ENCODE data around the gene MRAS.

The MRAS gene

DNA sequence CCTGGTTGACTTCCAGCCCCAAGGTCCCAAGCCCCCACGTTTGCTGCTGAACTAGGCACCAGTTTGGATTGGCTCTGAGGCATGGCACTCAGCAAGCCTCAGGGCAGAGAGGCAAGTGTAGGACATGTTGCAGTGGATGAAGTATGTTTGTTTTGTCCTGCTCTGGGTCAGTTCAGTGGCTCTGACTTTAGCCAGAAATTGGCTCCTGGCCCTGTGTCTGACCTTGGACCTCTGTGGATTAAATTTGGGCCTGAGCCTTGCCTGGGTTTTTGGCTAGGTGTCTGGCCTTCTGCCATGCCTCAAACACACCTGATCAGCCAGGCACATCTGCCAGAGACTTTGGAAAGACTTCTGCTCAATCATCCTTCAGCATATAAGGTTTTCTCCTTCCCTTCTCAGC, 3.6 kb upstream of the MRAS start:
- DNase-seq: no peak

GRCh38 chr3:138348754-138349739, 668 bp downstream of the MRAS start:
- peak; percentile 24 for DNase-seq

- DNase-seq: peak; percentile 79
Measured at GRCh38 chr3:138349926-138350665, 1.7 kb downstream of the MRAS start.

DNA sequence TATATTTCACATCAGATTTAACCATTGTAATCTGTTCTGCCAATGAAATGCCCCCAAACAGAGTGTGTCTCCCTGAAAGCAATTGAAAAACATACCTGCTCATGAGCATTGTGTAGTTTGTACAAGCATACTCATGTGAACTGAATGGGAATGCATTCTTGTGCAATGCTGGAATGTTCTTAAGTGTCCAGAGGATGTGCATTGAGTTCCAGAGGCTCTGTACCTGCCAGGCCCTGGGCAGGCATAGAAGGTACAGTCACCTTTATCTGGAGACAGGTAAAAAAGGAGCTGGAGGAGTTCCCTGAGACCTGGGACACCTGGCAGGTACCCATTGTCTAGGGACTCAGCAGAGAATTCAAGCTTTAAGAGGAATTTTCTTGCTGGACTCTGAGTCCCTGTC, 2.8 kb downstream of the MRAS start:
- no peak for DNase-seq

GRCh38 chr3:138351916-138352550, 3.7 kb downstream of the MRAS start:
- no peak for DNase-seq

DNA sequence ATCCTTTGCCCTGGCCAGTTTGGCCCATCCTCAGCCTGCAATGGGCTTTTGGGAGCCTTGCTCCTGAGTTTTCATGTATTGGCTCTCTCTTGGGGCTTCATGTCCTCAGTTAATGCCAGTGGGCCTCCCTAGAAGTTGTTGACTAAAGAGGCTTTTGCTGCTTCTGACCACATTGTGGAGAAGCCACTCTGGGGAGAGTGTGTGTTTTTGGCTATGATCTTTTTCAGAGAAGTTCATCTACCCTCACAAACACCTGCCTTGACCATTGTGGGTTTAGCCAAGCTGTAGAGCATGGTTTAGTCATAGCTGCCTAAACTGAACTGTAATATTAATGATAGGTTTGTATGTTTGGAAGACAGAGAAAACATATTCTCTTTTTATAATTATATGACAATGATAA, 6.0 kb downstream of the MRAS start:
- no peak for DNase-seq

DNA sequence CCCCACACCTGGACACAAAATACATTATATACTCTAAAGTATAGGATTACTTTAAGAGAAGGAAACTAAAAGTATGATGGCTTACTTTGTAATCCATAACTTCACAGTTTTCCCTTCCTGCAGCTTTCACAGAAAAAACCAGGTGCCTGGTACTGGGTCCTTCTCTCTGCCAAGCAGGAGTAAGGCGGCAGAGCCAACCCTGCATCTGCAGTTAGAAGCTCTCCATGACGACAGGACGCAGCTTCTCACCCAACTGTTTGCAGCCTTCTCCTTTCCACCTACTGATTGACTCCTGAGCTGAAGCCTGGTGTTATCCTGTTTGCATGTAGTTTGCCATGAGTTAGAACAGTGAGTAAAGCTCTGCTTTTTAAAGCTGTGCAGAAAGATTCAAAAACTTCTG, 6.7 kb downstream of the MRAS start:
- DNase-seq: no peak

- no peak for DNase-seq
Measured at GRCh38 chr3:138356730-138357405, 8.5 kb downstream of the MRAS start.

DNA sequence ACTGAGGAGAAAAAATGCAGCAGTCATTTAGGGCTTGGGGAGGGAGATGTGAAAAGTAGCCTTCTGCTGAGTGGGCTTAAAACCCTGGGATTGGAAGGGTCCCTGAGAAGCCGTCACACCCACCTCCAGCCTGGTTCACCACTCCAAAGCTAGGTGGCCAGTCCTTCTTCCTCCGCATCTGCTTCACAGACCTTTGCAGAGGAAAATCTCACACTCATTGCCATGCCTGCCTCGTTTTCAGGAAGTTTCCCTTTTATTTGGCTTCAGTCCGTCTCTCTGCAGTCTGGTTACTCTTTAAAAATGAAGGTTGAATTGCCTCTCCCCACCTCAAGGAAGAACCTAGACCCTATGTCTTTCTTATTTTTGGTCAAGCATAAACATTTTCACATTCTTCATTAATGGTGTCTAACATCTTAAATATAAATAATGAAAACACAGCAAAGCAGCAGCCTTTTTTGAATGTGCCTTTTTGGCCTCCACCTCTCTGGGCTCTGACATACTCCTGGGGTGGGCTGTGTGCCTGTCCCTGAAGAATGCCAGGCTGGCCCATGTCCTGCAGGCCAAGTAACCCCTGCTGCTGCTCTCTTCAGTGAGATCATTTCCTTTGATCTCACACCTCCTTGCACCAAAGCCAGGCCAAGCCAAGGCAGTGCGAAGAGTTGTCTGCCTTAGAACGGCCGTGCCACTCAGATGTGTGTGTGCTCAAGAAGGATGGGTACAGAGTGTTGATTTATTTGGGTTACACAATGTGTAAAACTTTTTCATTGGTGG, 11.0 kb downstream of the MRAS start:
- no peak for DNase-seq

DNA sequence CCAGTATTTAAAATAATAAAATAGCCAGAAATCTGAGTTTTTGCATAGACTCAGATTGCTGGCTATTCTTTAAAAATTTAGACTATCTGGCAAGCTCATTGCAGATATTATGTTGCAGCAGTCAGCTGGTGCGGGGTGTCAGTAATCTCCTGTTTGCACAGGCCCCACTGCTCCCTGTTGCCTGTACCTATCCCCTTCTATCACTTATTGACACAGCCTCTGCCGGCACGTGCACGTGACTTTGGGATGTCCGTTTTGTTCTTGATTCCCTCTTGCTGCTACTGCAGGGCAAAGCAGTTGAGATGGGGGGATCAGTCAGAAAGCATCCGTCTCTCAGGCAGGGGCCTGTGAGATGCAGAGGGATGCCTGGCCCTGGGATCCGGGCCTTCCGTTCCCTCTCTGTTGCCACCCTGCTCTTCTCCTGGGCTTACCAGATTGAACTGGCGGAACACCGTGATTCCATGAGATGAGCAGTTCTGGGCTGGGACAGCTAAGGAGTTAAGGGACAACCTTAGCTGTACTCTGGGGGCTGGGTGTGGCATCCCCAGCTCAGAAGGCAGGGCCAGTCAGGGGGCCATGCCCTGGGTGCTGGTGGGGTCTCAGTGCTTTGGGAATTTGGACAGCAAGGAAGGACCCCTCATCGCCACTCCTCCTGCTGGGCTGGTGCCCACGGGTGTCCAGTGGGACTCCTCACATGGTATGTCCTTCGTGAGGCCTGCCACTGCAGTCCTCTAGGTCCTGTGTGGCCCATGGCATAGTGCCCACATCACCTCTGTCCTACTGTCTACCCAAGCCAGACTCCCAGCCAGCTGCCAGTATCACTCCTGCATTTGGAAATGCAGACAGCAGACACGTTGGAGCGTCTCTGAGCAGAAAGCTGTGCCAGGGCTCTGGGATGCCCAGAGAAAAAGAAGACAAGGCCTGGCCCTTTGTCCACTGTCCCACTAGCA, 11.8 kb downstream of the MRAS start:
- DNase-seq: no peak

GRCh38 chr3:138360869-138361525, 12.6 kb downstream of the MRAS start:
- no peak for DNase-seq

- no peak for DNase-seq
Measured at GRCh38 chr3:138361561-138361971, 13.2 kb downstream of the MRAS start.

- no peak for DNase-seq
Measured at GRCh38 chr3:138362538-138362937, 14.2 kb downstream of the MRAS start.

DNA sequence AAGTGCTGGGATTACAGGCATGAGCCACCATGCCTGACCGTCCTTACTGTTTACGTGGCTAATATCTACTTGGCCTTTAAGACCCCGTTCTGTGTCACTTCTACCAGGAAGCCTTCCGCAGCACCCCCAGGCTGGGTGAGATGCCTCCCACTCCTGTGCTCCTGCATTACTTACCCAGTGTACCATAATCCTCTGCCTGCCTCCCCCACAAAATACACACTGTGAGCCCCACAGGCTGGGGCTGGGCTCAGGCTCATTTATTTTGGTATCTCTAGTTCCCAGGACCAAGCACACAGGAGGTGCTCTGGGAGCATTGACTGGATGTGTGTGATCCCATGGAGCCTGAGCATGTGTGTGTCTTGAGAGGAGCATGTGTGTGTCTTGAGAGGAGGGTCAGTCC, 14.9 kb downstream of the MRAS start:
- DNase-seq: no peak

DNA sequence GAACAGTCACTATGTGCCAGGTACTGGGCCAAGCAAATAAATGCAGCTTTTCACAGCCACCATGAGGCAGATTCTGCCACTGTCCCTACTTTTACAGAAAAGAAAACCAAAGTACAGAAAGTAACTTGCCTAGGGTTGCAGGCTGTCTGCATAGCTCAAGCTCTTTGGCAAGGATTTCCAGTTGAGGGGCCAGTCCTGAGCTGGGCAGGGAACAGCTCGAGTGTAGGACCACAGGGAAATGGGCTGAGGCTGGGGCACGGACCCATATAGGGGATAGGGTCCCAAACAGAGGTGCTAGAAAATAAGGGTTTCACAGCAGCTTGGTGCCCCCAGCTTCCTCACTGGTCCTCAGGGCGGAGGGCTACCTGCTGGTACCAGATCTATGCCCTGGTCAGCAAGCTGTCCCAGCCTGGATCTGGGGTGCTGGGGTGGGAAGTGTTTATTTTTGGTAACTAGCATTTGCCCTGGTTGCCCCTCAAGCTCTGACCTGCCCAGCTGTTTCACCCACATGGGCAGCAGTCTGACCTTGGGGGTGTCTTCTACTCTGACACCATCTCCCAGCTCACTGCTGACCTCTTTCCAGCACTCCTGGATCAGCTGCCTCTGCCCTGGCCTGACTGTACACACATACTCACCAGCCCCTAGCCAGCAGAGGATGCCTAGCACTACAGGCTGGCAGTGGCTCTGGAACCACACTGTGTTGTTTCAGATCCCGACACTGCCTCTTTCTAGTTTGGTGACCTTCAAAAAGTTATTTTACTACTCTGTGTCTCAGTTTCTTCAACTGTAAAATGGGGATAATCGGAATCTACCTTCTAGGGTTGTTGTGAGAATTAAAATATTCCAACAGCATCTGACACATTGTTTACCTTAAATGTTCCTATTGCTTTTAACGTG, 16.2 kb downstream of the MRAS start:
- DNase-seq: no peak

- no peak for DNase-seq
Measured at GRCh38 chr3:138365253-138365555, 16.8 kb downstream of the MRAS start.

GRCh38 chr3:138366006-138366759, 17.8 kb downstream of the MRAS start:
- no peak for DNase-seq

DNA sequence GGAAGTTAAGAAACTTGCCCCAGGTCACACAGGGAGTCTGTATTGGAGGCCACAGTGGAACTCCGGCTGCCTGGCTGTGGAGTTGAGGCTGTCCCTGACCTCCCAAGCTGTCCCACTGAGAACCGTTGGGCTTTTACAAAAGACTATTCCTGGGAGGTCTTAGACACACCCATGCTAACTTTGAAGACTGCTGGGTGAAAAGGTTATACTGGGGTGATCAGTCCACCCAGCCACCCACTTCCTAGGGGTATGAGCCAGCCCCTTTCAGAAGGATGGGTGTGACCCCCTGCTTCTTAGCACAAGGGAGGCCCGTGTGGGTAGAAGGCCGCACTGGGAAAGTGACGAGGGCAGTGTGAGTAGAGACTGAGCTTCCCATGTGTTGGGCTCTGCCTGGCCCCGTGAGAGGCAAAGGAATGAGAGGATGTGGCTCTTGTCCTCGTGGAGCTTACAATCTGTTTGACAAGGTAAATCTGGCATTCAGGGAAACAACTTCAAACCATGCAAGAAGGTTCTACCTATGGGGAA, 19.0 kb downstream of the MRAS start:
- DNase-seq: no peak
